Glutamatergic neuron (in vitro differentiated cells): ENCODE measurements around the gene LDLRAD3. TPM values are rescaled to one million over a fixed set of nuclear protein-coding genes. Genes with fewer than 3 reads are reported as not detected.

Source experiments
- DNase-seq: peaks from one replicate; pipeline ENCODE4 v3.0.0; 2022
- H3K27ac Mint-ChIP-seq: one replicate; pipeline ENCODE4 v1.8.0; 2020; ENCODE audit warnings: mild to moderate bottlenecking, mixed read lengths, inconsistent platforms; ENCODE audit not compliant: unreplicated experiment
- H3K27me3 Mint-ChIP-seq: one replicate; pipeline ENCODE4 v1.8.0; 2020; ENCODE audit warnings: mild to moderate bottlenecking, moderate library complexity, mixed read lengths, inconsistent platforms; ENCODE audit not compliant: unreplicated experiment
- H3K36me3 Mint-ChIP-seq: one replicate; pipeline ENCODE4 v1.8.0; 2020; ENCODE audit warnings: mild to moderate bottlenecking, mixed read lengths, inconsistent platforms; ENCODE audit not compliant: unreplicated experiment
- H3K4me1 Mint-ChIP-seq: one replicate; pipeline ENCODE4 v1.8.0; 2020; ENCODE audit warnings: mild to moderate bottlenecking, low read depth, mixed read lengths, inconsistent platforms; ENCODE audit not compliant: unreplicated experiment
- H3K4me3 Mint-ChIP-seq: one replicate; pipeline ENCODE4 v1.8.0; 2020; ENCODE audit warnings: mild to moderate bottlenecking, mixed read lengths, inconsistent platforms; ENCODE audit not compliant: unreplicated experiment
- H3K9me3 Mint-ChIP-seq: one replicate; pipeline ENCODE4 v1.8.0; 2020; ENCODE audit warnings: mild to moderate bottlenecking, moderate library complexity, mixed read lengths, inconsistent platforms; ENCODE audit not compliant: unreplicated experiment
- total RNA-seq: library from RNA; stranded (reverse); fragmentation: NEBNext Ultra II Directional; extraction: Animal tissue kit (Norgen Biotek cat#: 25700); gene quantifications from one replicate; pipeline ENCODE4 v1.2.1, GENCODE V29; 2021; ENCODE audit not compliant: unreplicated experiment
- TF ChIP-seq, protein P1 (sequence below): fragments of 200-600 bp; sonication (generic); IDR thresholded peaks from one replicate; pipeline ENCODE4 v1.5.0; 2021; ENCODE audit not compliant: partially characterized antibody, unreplicated experiment

Gene LDLRAD3
- total RNA-seq, 1 donor from 2014 or later = 59.9 TPM

DNA sequence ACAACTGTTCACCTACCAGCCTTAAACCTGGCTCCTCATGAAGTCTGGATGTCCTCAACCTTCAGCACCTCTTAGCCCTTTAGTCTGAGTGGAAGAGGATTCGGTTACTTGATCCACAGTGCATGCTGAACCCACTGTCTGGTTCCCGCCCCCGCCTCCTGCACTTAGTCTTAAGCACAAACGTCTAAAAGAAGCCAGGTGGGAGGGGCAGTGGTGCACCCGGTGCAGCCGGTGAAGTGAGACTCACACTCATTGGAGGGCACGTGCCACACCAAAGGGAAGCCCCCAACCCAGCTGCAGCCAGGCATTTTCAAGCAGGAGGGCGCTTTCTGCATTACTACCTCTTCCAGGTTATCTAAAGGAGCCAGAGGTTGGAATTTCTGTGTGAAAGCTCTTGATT lies 198.6 kb downstream of the LDLRAD3 start:
- TF ChIP-seq, protein P1, sequence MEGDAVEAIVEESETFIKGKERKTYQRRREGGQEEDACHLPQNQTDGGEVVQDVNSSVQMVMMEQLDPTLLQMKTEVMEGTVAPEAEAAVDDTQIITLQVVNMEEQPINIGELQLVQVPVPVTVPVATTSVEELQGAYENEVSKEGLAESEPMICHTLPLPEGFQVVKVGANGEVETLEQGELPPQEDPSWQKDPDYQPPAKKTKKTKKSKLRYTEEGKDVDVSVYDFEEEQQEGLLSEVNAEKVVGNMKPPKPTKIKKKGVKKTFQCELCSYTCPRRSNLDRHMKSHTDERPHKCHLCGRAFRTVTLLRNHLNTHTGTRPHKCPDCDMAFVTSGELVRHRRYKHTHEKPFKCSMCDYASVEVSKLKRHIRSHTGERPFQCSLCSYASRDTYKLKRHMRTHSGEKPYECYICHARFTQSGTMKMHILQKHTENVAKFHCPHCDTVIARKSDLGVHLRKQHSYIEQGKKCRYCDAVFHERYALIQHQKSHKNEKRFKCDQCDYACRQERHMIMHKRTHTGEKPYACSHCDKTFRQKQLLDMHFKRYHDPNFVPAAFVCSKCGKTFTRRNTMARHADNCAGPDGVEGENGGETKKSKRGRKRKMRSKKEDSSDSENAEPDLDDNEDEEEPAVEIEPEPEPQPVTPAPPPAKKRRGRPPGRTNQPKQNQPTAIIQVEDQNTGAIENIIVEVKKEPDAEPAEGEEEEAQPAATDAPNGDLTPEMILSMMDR = no peak
- H3K4me3 Mint-ChIP-seq = no peak overlapping the region
- peak overlapping the region; percentile 60 for H3K27ac Mint-ChIP-seq
- no peaks in the 10 kb centered on the region for H3K36me3 Mint-ChIP-seq
- peaks cover 37% of the 10 kb centered on the region for H3K4me1 Mint-ChIP-seq
- H3K27me3 Mint-ChIP-seq = no peaks in the 10 kb centered on the region
- peaks cover 4% of the 10 kb centered on the region for H3K9me3 Mint-ChIP-seq
- peak; percentile 34 for DNase-seq

DNA sequence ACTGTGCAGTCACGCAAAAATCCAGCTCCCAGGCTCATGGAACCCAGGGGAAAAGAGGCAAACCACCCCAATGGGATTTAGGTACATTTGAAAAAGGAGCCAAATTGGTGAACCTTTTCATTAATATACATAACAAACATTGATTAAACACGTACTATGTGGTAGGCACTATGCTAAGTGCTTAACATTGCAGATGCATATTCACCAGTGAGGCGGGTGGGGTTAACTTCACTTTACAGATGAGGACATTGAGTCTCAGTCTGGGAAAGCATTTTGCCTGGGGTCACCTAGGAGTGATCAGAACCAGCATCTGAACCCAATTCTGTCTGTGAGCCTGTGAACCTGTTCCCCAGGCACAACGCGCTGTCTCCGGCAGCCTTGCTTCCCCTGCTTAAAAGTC lies 199.0 kb downstream of the LDLRAD3 start:
- no peak for DNase-seq

DNA sequence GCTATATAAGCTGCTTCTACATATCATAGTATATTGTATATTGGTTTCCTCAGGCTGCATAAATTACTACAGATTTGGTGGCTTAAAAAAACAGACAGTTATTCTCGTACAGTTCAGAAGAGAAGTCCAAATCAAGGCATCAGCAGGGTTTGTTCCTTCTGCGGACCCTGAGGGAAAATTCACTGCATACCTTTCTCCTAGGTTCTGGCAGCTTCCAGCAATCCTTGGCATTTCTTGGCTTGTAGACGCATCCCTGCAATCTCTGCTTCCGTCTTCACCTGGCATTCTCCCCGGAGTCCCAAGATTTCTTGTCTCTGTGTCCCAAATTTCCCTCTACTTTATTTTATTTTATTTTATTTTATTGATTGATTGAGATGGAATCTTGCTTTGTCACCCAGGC lies 202.6 kb downstream of the LDLRAD3 start:
- TF ChIP-seq, protein P1 = no peak
- Mint-ChIP-seq H3K27ac (peak overlapping the region; percentile 76), H3K9me3 (peaks cover 7% of the 10 kb centered on the region), H3K27me3 (no peaks in the 10 kb centered on the region), H3K4me1 (peaks cover 41% of the 10 kb centered on the region), H3K4me3 (no peak overlapping the region), H3K36me3 (peaks cover 11% of the 10 kb centered on the region)
- DNase-seq = no peak

More for the DNA sequence above, 199.0 kb downstream of the LDLRAD3 start:
- Mint-ChIP-seq H3K4me3 (no peak overlapping the region), H3K4me1 (peaks cover 37% of the 10 kb centered on the region), H3K9me3 (peaks cover 4% of the 10 kb centered on the region), H3K27me3 (no peaks in the 10 kb centered on the region), H3K36me3 (no peaks in the 10 kb centered on the region), H3K27ac (peak overlapping the region; percentile 48)
- TF ChIP-seq, protein P1 = no peak

DNA sequence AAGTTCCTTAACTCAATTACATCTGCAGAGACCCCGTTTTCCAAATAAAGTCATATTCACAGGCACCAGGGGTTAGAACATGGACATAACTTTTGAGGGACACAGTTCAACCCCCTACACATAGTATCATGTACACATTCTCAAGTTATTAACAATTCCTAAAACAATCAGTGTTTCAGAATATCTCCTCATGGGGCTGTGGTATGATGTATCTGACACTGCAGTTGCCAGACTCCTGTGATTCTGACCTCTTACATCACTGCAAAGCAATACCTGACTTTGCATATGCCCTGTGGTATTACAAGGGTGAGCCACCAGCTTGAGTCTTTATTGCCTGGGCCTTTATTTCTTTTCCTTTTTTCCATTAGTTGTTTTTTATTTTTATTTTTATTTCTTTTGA lies 203.6 kb downstream of the LDLRAD3 start:
- H3K9me3 Mint-ChIP-seq = peaks cover 8% of the 10 kb centered on the region
- peaks cover 33% of the 10 kb centered on the region for H3K4me1 Mint-ChIP-seq
- H3K27me3 Mint-ChIP-seq = no peaks in the 10 kb centered on the region

DNA sequence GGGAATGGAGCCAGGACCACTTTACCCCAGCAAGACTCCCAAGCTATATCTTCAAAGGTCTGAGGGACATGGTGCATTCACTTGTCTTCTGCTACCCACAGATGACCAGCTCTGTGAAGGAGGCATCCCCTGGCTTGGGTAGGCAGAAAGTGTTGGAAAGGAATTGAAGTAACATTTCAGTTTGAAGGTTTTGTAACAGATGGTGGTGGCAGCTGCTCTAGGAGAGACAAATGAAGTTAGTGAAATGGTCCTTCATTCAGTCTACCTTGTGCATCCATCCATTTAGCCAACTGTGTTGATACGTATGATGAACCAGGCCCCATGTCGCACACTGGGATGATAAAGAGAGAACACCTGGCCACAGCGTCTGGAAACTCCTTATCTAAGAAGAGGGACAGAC lies 204.8 kb downstream of the LDLRAD3 start:
- no peak for DNase-seq
- Mint-ChIP-seq H3K4me1 (peaks cover 29% of the 10 kb centered on the region), H3K36me3 (peaks cover 11% of the 10 kb centered on the region), H3K27ac (peak overlapping the region; percentile 82), H3K27me3 (no peaks in the 10 kb centered on the region), H3K4me3 (peak overlapping the region; percentile 19), H3K9me3 (peaks cover 6% of the 10 kb centered on the region)
- TF ChIP-seq, protein P1 = no peak

More for the DNA sequence above, 203.6 kb downstream of the LDLRAD3 start:
- Mint-ChIP-seq H3K4me3 (no peak overlapping the region), H3K36me3 (peaks cover 11% of the 10 kb centered on the region), H3K27ac (no peak overlapping the region)
- TF ChIP-seq, protein P1 = no peak
- DNase-seq = no peak
